ENCODE data around the gene PAK6. TPM values are rescaled to one million over a fixed set of nuclear protein-coding genes. Genes with fewer than 3 reads are reported as not detected.

PAK6 gene
- total and polyA plus RNA-seq, 2 experiments from 2014 or later, result 2.4 to 20.0 TPM

DNA sequence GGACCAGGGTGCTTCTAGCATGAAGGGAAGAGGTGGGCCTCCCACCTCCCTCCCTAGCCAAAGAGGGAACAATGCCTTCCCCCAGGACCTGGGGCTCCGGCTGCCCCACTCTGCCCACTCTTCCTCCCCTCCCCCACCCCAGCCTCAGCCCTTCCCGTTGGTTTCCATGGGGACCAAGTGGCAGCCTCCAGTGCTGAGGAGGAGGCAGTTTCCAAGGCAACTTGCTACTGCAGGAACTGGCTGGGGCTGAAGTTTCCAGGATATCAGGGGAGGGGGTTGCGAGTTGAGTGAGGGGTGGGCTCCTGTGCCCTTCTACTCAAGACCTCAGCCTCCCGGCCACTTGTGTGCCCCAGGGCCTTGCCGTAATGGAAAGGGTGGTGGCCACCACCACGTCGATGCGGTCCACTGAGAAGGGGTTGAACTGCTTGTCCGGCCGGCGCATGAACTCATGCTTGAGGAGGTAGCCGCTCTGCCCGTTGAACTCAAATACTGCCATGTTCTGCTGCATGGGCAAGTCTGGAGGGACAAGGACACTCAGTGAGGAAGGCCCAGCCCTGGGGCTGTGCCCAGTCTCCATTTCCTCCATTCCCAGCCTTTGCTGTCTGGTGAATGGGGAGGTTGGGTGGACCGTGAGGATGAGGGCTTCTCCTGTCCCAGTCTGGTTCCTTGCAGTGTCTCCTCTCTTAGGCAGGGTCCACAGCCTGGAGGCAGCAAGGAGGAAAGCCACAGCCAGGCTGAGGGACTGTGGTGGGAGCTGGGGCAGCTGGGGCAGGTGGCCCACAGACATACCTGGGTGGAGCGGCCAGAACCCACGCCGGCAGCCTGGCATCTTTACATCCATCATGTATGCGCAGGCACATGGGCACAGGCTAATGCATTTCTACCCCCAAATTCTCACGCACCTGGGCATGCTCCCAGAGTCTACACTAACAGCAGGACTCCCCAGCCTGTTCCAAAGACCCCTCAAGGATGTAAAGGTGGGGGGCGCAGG, 55.3 kb downstream of the PAK6 start:
- Histone ChIP-seq H3K27ac (ENCODE audit: low read depth) (no peak overlapping the region), H3K36me3 (ENCODE audit: insufficient read depth) (no peaks in the 10 kb centered on the region), H4K20me1 (replicated peaks; ENCODE audit: insufficient read depth) (no peaks in the 10 kb centered on the region), H2AFZ (no peak overlapping the region), H3K79me2 (replicated peaks; ENCODE audit: insufficient read depth) (no peaks in the 10 kb centered on the region), H3F3A (replicated peaks; ENCODE audit: low read depth) (no peaks in the 10 kb centered on the region), H3K27me3 (ENCODE audit: insufficient read depth) (peaks cover 44% of the 10 kb centered on the region), H3K4me2 (no peak overlapping the region), H3K4me3 (no peak overlapping the region), H3K4me1 (ENCODE audit: insufficient read depth) (peaks cover 13% of the 10 kb centered on the region; the same call in 1 of the 2 replicates), H3K9me2 (ENCODE audit: insufficient read depth) (no peaks in the 10 kb centered on the region)
- peaks cover 1% of the 10 kb centered on the region; the same call in 1 of the 3 replicates for H3K36me3 Mint-ChIP-seq (ENCODE audit: low read depth)
- TF ChIP-seq NANOG (IDR thresholded peaks at IDR 0.05; ENCODE audit: borderline replicate concordance), result no peak
- TF ChIP-seq POLR2AphosphoS5 (IDR thresholded peaks at IDR 0.05; ENCODE audit: low read depth), result no peak
- no peak for TF ChIP-seq JUNB (IDR thresholded peaks at IDR 0.05; ENCODE audit: unreplicated experiment)
- TF ChIP-seq STAT1 (IDR thresholded peaks at IDR 0.05; ENCODE audit: unreplicated experiment), result no peak
- TF ChIP-seq ETS1 (IDR thresholded peaks at IDR 0.05), result no peak
- TF ChIP-seq CREB1 (CRISPR knock-in tag; IDR thresholded peaks at IDR 0.05; ENCODE audit: low read depth), result no peak
- TF ChIP-seq, protein P1, sequence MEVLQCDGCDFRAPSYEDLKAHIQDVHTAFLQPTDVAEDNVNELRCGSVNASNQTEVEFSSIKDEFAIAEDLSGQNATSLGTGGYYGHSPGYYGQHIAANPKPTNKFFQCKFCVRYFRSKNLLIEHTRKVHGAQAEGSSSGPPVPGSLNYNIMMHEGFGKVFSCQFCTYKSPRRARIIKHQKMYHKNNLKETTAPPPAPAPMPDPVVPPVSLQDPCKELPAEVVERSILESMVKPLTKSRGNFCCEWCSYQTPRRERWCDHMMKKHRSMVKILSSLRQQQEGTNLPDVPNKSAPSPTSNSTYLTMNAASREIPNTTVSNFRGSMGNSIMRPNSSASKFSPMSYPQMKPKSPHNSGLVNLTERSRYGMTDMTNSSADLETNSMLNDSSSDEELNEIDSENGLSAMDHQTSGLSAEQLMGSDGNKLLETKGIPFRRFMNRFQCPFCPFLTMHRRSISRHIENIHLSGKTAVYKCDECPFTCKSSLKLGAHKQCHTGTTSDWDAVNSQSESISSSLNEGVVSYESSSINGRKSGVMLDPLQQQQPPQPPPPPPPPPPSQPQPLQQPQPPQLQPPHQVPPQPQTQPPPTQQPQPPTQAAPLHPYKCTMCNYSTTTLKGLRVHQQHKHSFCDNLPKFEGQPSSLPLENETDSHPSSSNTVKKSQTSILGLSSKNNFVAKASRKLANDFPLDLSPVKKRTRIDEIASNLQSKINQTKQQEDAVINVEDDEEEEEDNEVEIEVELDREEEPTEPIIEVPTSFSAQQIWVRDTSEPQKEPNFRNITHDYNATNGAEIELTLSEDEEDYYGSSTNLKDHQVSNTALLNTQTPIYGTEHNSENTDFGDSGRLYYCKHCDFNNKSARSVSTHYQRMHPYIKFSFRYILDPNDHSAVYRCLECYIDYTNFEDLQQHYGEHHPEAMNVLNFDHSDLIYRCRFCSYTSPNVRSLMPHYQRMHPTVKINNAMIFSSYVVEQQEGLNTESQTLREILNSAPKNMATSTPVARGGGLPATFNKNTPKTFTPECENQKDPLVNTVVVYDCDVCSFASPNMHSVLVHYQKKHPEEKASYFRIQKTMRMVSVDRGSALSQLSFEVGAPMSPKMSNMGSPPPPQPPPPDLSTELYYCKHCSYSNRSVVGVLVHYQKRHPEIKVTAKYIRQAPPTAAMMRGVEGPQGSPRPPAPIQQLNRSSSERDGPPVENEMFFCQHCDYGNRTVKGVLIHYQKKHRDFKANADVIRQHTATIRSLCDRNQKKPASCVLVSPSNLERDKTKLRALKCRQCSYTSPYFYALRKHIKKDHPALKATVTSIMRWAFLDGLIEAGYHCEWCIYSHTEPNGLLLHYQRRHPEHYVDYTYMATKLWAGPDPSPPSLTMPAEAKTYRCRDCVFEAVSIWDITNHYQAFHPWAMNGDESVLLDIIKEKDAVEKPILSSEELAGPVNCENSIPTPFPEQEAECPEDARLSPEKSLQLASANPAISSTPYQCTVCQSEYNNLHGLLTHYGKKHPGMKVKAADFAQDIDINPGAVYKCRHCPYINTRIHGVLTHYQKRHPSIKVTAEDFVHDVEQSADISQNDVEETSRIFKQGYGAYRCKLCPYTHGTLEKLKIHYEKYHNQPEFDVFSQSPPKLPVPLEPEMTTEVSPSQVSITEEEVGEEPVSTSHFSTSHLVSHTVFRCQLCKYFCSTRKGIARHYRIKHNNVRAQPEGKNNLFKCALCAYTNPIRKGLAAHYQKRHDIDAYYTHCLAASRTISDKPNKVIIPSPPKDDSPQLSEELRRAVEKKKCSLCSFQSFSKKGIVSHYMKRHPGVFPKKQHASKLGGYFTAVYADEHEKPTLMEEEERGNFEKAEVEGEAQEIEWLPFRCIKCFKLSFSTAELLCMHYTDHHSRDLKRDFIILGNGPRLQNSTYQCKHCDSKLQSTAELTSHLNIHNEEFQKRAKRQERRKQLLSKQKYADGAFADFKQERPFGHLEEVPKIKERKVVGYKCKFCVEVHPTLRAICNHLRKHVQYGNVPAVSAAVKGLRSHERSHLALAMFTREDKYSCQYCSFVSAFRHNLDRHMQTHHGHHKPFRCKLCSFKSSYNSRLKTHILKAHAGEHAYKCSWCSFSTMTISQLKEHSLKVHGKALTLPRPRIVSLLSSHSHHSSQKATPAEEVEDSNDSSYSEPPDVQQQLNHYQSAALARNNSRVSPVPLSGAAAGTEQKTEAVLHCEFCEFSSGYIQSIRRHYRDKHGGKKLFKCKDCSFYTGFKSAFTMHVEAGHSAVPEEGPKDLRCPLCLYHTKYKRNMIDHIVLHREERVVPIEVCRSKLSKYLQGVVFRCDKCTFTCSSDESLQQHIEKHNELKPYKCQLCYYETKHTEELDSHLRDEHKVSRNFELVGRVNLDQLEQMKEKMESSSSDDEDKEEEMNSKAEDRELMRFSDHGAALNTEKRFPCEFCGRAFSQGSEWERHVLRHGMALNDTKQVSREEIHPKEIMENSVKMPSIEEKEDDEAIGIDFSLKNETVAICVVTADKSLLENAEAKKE (CRISPR knock-in tag; IDR thresholded peaks at IDR 0.05), result no peak
- no peak for TF ChIP-seq ZNF331 (CRISPR knock-in tag; IDR thresholded peaks at IDR 0.05; ENCODE audit: low read depth)
- TF ChIP-seq EZH2 (IDR thresholded peaks at IDR 0.05; ENCODE audit: low read depth, unreplicated experiment), result no peak
- no peak for TF ChIP-seq ZNF114 (CRISPR knock-in tag; IDR thresholded peaks at IDR 0.05)
- TF ChIP-seq, protein P2, sequence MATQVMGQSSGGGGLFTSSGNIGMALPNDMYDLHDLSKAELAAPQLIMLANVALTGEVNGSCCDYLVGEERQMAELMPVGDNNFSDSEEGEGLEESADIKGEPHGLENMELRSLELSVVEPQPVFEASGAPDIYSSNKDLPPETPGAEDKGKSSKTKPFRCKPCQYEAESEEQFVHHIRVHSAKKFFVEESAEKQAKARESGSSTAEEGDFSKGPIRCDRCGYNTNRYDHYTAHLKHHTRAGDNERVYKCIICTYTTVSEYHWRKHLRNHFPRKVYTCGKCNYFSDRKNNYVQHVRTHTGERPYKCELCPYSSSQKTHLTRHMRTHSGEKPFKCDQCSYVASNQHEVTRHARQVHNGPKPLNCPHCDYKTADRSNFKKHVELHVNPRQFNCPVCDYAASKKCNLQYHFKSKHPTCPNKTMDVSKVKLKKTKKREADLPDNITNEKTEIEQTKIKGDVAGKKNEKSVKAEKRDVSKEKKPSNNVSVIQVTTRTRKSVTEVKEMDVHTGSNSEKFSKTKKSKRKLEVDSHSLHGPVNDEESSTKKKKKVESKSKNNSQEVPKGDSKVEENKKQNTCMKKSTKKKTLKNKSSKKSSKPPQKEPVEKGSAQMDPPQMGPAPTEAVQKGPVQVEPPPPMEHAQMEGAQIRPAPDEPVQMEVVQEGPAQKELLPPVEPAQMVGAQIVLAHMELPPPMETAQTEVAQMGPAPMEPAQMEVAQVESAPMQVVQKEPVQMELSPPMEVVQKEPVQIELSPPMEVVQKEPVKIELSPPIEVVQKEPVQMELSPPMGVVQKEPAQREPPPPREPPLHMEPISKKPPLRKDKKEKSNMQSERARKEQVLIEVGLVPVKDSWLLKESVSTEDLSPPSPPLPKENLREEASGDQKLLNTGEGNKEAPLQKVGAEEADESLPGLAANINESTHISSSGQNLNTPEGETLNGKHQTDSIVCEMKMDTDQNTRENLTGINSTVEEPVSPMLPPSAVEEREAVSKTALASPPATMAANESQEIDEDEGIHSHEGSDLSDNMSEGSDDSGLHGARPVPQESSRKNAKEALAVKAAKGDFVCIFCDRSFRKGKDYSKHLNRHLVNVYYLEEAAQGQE (IDR thresholded peaks at IDR 0.05; ENCODE audit: unreplicated experiment), result no peak
- no peak for TF ChIP-seq EZH2phosphoT487 (IDR thresholded peaks at IDR 0.05; ENCODE audit: unreplicated experiment)
- no peak overlapping the region for H3K4me3 Mint-ChIP-seq
- peaks cover 31% of the 10 kb centered on the region for H3K4me1 Mint-ChIP-seq
- no peak overlapping the region for H3K27ac Mint-ChIP-seq
- DNase-seq (ENCODE audit: low spot score) (peak; percentile 48), ATAC-seq (no peak)
- peaks cover 41% of the 10 kb centered on the region for H3K27me3 Mint-ChIP-seq (ENCODE audit: insufficient read depth, low read depth, poor library complexity)
- peaks cover 2% of the 10 kb centered on the region; the same call in 2 of the 3 replicates for H3K9me3 Mint-ChIP-seq

All from GM23338 (cell line).